Breast epithelium (tissue), 3 donors: Measurements from ENCODE around the gene TMIGD1.

Experiments
- CTCF ChIP-seq, 3 donors: fragments of 450-650 bp; IDR thresholded peaks; one replicate each; pipeline ENCODE4 v1.5.1; 2016 to 2017; ENCODE audit warnings: antibody characterized with exemption in 3 of 3, mild to moderate bottlenecking in 3 of 3, moderate library complexity in 3 of 3
- POLR2AphosphoS5 ChIP-seq, 3 donors: sonication (generic); formaldehyde crosslinking; IDR thresholded peaks; one replicate each; pipeline ENCODE4 v1.6.1; 2017; ENCODE audit warnings: antibody characterized with exemption in 3 of 3

GRCh38 chr17:30273373-30273772 lies 60.5 kb downstream of the TMIGD1 start:
- TF ChIP-seq CTCF (IDR thresholded peaks at IDR 0.05) = no peak
- no peak for TF ChIP-seq POLR2AphosphoS5 (IDR thresholded peaks at IDR 0.05)
